GM12873 (cell line): Measurements from ENCODE around the gene VAV1.

ENCODE experiments used
- CTCF ChIP-seq: IDR thresholded peaks from 2 replicates; pipeline ENCODE4 v1.5.1; 2012; ENCODE audit warnings: low read depth, mild to moderate bottlenecking, moderate library complexity, low read length, control low read depth; ENCODE audit not compliant: insufficient read depth; ENCODE audit errors: missing control alignments

The VAV1 gene

DNA sequence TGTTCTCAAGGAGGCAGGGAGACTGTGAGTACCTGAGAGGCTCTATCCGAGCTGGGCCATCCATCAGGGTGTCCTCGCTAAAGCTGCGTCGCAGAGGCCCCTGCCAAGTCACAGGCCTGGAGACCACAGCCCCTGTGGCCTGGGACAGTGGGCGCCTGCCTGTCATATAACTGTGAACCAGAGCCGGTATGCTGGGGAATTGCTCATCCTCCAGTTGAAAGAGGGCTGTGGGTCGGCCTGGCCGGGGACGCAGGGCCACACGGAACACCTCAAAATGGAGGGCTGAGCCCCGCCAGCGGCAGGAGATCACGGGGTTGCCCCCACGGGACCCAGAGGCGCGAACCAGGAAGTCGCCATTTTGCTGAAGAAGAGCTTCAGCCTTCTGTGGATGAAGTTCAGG, 11.9 kb upstream of the VAV1 start:
- TF ChIP-seq CTCF, result no peak

- no peak for TF ChIP-seq CTCF
These were observed 11.3 kb upstream of the VAV1 start for GRCh38 chr19:6761053-6761676.

DNA sequence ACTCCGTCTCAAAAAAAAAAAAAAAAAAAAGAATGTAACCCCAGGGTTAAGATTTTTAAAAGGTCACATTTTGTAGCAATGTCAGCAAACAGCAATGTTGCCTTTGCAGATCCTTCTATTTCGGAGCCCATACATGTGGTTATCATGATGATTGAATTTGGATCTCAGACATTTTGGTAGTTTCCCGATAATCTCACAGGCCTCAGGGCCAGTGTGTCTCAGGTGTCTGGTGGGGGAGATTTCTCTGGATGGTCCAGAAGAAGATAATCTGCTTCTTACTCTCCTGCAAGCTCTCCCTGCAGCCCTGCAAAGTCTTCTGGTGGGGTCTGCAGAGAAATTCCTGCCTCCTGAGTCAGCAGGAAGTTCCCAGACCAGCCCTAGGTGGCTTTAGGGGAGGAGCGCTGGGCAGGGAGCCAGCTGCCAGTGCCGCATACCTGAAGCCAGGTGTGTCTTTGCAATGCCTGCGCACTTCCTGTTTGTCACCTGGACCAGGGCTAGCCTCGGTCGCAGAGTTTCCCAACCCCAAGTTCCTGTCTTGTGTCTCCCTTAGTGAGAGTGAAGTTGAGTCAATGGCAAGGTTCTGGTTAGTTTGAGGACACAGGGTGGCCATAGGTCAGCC, 6.7 kb upstream of the VAV1 start:
- TF ChIP-seq CTCF, result no peak

DNA sequence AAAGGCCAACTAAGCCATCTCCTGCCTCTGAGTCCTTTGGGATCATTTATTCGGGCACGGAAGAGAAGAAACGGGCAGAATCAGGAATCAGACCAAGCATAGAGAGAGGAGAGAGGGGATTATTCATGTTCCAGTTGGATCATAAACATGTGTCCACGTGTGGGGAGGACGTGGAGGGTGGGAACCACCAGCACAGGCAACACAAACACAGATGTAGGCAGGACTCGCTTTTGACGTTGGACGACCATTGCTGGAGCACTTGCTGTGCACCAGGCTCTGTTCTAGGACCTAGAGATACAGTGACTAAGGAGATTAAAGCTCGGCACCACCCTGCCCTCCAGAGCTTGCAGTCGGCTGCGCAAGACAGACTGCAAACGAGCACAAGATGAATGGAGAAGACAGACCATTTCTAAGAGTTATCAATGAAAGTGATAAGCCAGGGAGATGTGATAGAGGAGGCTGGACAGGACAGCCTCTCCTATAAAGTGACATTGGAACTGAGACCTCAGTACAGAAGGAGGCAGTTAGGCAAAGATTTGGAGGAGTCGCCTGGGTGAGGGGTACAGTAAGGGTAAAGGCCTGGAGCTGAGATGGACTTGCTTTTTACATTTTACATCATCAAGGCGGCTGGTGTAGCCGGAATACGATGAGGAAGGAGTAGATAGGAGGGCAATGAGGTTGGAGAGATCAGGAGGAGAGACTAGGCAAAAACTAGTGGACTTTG, 6.0 kb upstream of the VAV1 start:
- no peak for TF ChIP-seq CTCF

DNA sequence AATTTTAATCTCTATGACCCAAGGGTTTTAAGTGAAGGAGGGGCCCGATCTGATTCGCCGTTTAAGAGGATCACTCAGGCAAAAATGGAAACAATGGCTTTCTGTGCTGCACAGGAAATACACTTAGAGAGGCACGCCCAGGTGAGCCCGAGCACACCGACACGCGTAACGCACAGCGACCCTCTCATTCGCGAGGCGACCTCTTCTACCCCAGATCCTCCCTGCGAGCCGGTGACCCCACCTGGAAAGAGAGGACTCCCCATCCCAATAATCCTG, 5.5 kb upstream of the VAV1 start:
- no peak for TF ChIP-seq CTCF

- TF ChIP-seq CTCF, result no peak
These were observed 4.9 kb upstream of the VAV1 start, which contains the start of gene SH2D3A for GRCh38 chr19:6767357-6768235. TSS of gene SH2D3A (minus strand) at chr19:6767435. CDS start at chr19:6763748, 3,687 bp downstream.

GRCh38 chr19:6768236-6768785, 4.2 kb upstream of the VAV1 start:
- no peak for TF ChIP-seq CTCF
